HepG2 (cell line): ENCODE data around the gene ADGRL1.
"Not testable (repeated sequence)": the region's sequence is repeated elsewhere in the genome, so short reads cannot be mapped to it uniquely, and the experiment has no call there.

Experiments
- CCAR2 ChIP-seq: fragments of 200-400 bp; formaldehyde crosslinking; optimal IDR thresholded peaks from 2 replicates; pipeline ENCODE3; 2018; ENCODE audit warnings: low read depth, mild to moderate bottlenecking, low read length, moderate library complexity
- ZNF12 ChIP-seq: sonication (generic); formaldehyde crosslinking; IDR thresholded peaks from 2 replicates; pipeline ENCODE4 v1.5.0; 2020; ENCODE audit warnings: missing genetic modification reagents
- ZNF20 ChIP-seq: sonication (generic); formaldehyde crosslinking; IDR thresholded peaks from 2 replicates; pipeline ENCODE4 v1.4.0; 2020; ENCODE audit warnings: mild to moderate bottlenecking, moderate library complexity, missing genetic modification reagents

GRCh38 chr19:14206737-14207726, 1.1 kb upstream of the ADGRL1 start:
- not testable (repeated sequence) for TF ChIP-seq CCAR2; ZNF12 (CRISPR knock-in tag); ZNF20 (CRISPR knock-in tag)
